C4-2B (cell line): ENCODE measurements around the gene TOR2A.

Source experiments
- ZFX ChIP-seq: fragments of 450-650 bp; IDR thresholded peaks from 2 replicates; pipeline ENCODE4 v1.6.1; 2017
- TF ChIP-seq, protein P1 (sequence below): fragments of 450-650 bp; conservative IDR thresholded peaks from 2 replicates; pipeline ENCODE4 v1.5.1; 2017; ENCODE audit warnings: mild to moderate bottlenecking

GRCh38 chr9:127729522-127730256 is 5.4 kb downstream of the TOR2A start:
- TF ChIP-seq, protein P1, sequence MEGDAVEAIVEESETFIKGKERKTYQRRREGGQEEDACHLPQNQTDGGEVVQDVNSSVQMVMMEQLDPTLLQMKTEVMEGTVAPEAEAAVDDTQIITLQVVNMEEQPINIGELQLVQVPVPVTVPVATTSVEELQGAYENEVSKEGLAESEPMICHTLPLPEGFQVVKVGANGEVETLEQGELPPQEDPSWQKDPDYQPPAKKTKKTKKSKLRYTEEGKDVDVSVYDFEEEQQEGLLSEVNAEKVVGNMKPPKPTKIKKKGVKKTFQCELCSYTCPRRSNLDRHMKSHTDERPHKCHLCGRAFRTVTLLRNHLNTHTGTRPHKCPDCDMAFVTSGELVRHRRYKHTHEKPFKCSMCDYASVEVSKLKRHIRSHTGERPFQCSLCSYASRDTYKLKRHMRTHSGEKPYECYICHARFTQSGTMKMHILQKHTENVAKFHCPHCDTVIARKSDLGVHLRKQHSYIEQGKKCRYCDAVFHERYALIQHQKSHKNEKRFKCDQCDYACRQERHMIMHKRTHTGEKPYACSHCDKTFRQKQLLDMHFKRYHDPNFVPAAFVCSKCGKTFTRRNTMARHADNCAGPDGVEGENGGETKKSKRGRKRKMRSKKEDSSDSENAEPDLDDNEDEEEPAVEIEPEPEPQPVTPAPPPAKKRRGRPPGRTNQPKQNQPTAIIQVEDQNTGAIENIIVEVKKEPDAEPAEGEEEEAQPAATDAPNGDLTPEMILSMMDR = no peak
- TF ChIP-seq ZFX = no peak
